Keratinocyte (primary cell): ENCODE data around the gene DEPDC1B. TPM values are rescaled to one million over a fixed set of nuclear protein-coding genes. Genes with fewer than 3 reads are reported as not detected.

Source experiments
- DNase-seq: peaks from one replicate; pipeline ENCODE4 v3.0.0-alpha.2; 2011; ENCODE audit warnings: low read depth, missing footprints, low spot score
- FAIRE-seq: peaks from 2 replicates; lab custom pipeline; 2011; peaks lifted over from hg19 to GRCh38; lab: Jason Lieb, UNC
- H2AFZ ChIP-seq: 2 replicates; pipeline ENCODE4 v1.6.0; 2012; ENCODE audit warnings: low read length, control low read depth, inconsistent platforms; ENCODE audit not compliant: control insufficient read depth
- H3K27ac ChIP-seq: 2 replicates; pipeline ENCODE4 v1.5.1; 2011; ENCODE audit warnings: low read length; ENCODE audit not compliant: control insufficient read depth, insufficient read depth
- H3K27me3 ChIP-seq: 3 replicates; pipeline ENCODE4 v1.6.0; 2011; ENCODE audit warnings: low read length; ENCODE audit not compliant: control insufficient read depth, insufficient read depth; ENCODE audit errors: extremely low read depth
- H3K36me3 ChIP-seq, 2 experiments: 2 replicates in 1 of 2; 3 replicates in 1 of 2; pipeline ENCODE4 v1.5.1; 2011; ENCODE audit warnings: low read length in 2 of 2, mild to moderate bottlenecking in 1 of 2; ENCODE audit not compliant: control insufficient read depth in 2 of 2, insufficient read depth in 2 of 2; ENCODE audit errors: extremely low read depth in 1 of 2
- H3K4me1 ChIP-seq: 3 replicates; pipeline ENCODE4 v1.5.1; 2011; ENCODE audit warnings: low read length; ENCODE audit not compliant: control insufficient read depth, insufficient read depth; ENCODE audit errors: extremely low read depth
- H3K4me2 ChIP-seq: 3 replicates; pipeline ENCODE4 v1.6.0; 2011; ENCODE audit warnings: low read depth, low read length; ENCODE audit not compliant: control insufficient read depth, insufficient read depth; ENCODE audit errors: extremely low read depth
- H3K4me3 ChIP-seq, 3 experiments: fragments of 200-600 bp in 1 of 3; sonication (generic) in 1 of 3; 2 replicates in 2 of 3; 3 replicates in 1 of 3; pipeline ENCODE4 v1.5.1; 2011 to 2016; ENCODE audit warnings: low read length in 3 of 3, mild to moderate bottlenecking in 3 of 3, control low read depth in 2 of 3, inconsistent platforms in 1 of 3, low read depth in 1 of 3, mixed read lengths in 1 of 3, mixed run types in 1 of 3, moderate library complexity in 1 of 3; ENCODE audit not compliant: control insufficient read depth in 2 of 3, insufficient read depth in 2 of 3; ENCODE audit errors: extremely low read depth in 1 of 3
- H3K79me2 ChIP-seq: 2 replicates; pipeline ENCODE4 v1.6.0; 2012; ENCODE audit warnings: low read length; ENCODE audit not compliant: control insufficient read depth, insufficient read depth
- H3K9ac ChIP-seq: 3 replicates; pipeline ENCODE4 v1.6.0; 2011; ENCODE audit warnings: low read length; ENCODE audit not compliant: control insufficient read depth, insufficient read depth; ENCODE audit errors: extremely low read depth
- H3K9me1 ChIP-seq: 3 replicates; pipeline ENCODE4 v1.6.0; 2011; ENCODE audit warnings: low read length; ENCODE audit not compliant: control insufficient read depth, insufficient read depth; ENCODE audit errors: extremely low read depth
- H3K9me3 ChIP-seq: 2 replicates; pipeline ENCODE4 v1.5.1; 2012; ENCODE audit warnings: low read depth, low read length; ENCODE audit not compliant: control insufficient read depth
- H4K20me1 ChIP-seq: 3 replicates; pipeline ENCODE4 v1.6.0; 2011; ENCODE audit warnings: low read length; ENCODE audit not compliant: control insufficient read depth, insufficient read depth; ENCODE audit errors: extremely low read depth
- EZH2 ChIP-seq: IDR thresholded peaks from one replicate; pipeline ENCODE4 v1.6.1; 2012; ENCODE audit warnings: inconsistent platforms, mild to moderate bottlenecking, low read length, moderate library complexity
- dilution Hi-C: fragments of 300-500 bp; cut with MboI; formaldehyde crosslinking; loops from one replicate; pipeline ENCODE4 v1.7.0; 2020; ENCODE audit warnings: low sequenced_read_pairs; ENCODE audit not compliant: extremely low pct_ligation_motif_present
- polyA plus RNA-seq, 5 experiments: library from polyadenylated mRNA; depleted of rRNA in 3 of 5; stranded (reverse) in 3 of 5; stranded (forward) in 1 of 5; unstranded in 1 of 5; fragments of >200 nt; gene quantifications; 1 replicate in 1 of 5; 2 replicates in 3 of 5; 3 replicates in 1 of 5; pipeline versions ENCODE4 v1.2.1 to v1.2.3, GENCODE V29; 2011 to 2012; ENCODE audit warnings: missing spikeins in 2 of 5, low read depth in 1 of 5, low replicate concordance in 1 of 5
- TF ChIP-seq, protein P1 (sequence below), 3 experiments: IDR thresholded peaks in 1 of 3; conservative IDR thresholded peaks in 1 of 3; optimal IDR thresholded peaks in 1 of 3; 2 replicates in 2 of 3; 3 replicates in 1 of 3; pipeline versions ENCODE3 to v1.5.1; 2011; ENCODE audit warnings: low read length in 3 of 3, mild to moderate bottlenecking in 3 of 3, moderate library complexity in 2 of 3, control low read depth in 1 of 3, inconsistent platforms in 1 of 3; ENCODE audit not compliant: insufficient read depth in 2 of 3; ENCODE audit errors: extremely low read depth in 1 of 3

DEPDC1B gene
- polyA plus RNA-seq, 1 donor (not counting 4 experiments of a cell fraction or from before 2014, with no cell fraction given) = 19.5 TPM

DNA sequence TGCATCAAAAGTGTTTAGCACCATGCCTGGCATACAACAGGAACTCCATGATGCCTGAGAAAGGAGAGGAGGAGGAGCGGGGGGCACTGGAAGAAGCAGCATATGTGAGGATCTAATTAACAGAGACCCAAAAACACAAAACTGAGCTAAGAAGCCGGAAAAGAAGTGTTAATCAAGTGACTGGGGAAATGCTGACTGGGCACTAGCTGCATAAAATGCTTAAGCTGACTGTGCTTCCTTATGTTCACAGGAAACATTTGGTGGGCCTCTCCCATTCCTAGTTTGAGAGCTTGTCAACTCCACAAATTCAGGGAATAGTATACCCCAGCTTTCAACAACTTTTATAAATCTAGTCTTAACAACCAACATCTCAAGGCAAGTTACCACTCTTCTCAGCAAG is 26.6 kb downstream of the DEPDC1B start:
- Histone ChIP-seq H3K36me3 (no peaks in the 10 kb centered on the region), H4K20me1 (no peaks in the 10 kb centered on the region), H3K9me1 (no peaks in the 10 kb centered on the region), H3K4me2 (no peak overlapping the region), H3K9me3 (no peaks in the 10 kb centered on the region), H3K27me3 (no peaks in the 10 kb centered on the region), H3K27ac (no peak overlapping the region), H3K4me3 (no peak overlapping the region), H3K9ac (no peak overlapping the region), H2AFZ (no peak overlapping the region), H3K79me2 (peaks cover 10% of the 10 kb centered on the region), H3K4me1 (no peaks in the 10 kb centered on the region)
- no peak for FAIRE-seq
- TF ChIP-seq, protein P1, sequence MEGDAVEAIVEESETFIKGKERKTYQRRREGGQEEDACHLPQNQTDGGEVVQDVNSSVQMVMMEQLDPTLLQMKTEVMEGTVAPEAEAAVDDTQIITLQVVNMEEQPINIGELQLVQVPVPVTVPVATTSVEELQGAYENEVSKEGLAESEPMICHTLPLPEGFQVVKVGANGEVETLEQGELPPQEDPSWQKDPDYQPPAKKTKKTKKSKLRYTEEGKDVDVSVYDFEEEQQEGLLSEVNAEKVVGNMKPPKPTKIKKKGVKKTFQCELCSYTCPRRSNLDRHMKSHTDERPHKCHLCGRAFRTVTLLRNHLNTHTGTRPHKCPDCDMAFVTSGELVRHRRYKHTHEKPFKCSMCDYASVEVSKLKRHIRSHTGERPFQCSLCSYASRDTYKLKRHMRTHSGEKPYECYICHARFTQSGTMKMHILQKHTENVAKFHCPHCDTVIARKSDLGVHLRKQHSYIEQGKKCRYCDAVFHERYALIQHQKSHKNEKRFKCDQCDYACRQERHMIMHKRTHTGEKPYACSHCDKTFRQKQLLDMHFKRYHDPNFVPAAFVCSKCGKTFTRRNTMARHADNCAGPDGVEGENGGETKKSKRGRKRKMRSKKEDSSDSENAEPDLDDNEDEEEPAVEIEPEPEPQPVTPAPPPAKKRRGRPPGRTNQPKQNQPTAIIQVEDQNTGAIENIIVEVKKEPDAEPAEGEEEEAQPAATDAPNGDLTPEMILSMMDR (optimal IDR thresholded peaks at IDR 0.05 in 1 of 3, IDR thresholded peaks at IDR 0.05 in 1 of 3, conservative IDR thresholded peaks at IDR 0.05 in 1 of 3; ENCODE audit: extremely low read depth in 1 of 3, insufficient read depth in 2 of 3, low read length in 3 of 3) = no peak
- no peak for TF ChIP-seq EZH2
- no peak for DNase-seq
- dilution Hi-C loops = no loop called here

DNA sequence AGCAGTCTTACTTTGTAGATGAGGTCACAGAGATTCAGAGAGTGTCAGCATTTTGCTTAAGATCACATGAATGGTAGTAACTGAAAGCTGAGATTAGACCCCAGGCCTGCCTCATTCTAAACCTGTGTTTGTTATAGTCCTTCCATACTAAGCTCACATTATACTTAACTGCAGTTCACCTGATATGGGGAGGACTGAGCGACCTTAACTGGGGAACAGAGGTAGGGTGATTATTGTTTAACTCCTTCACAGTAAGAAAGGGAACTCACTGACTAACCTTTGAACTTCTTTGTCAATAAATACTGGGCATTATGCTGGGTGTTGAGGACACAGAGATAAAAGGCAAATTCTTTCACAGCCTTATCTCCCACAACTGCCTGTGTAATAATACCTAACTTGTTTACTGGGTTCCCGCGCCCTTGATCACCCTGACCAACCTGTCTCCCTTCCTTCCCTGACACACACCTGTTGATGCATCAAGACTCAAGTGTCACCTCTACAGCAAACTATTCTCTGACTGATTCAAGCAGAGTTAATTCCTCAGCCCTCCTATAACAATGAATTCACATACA is 27.2 kb downstream of the DEPDC1B start:
- Histone ChIP-seq H3K4me1 (no peaks in the 10 kb centered on the region), H3K27ac (no peak overlapping the region), H3K4me3 (no peak overlapping the region), H3K9me1 (no peaks in the 10 kb centered on the region), H3K27me3 (no peaks in the 10 kb centered on the region), H3K79me2 (peaks cover 11% of the 10 kb centered on the region), H4K20me1 (no peaks in the 10 kb centered on the region), H3K9ac (no peak overlapping the region), H2AFZ (no peak overlapping the region), H3K9me3 (no peaks in the 10 kb centered on the region), H3K36me3 (no peaks in the 10 kb centered on the region), H3K4me2 (no peak overlapping the region)
- no peak for TF ChIP-seq EZH2
- TF ChIP-seq, protein P1 (optimal IDR thresholded peaks at IDR 0.05 in 1 of 3, IDR thresholded peaks at IDR 0.05 in 1 of 3, conservative IDR thresholded peaks at IDR 0.05 in 1 of 3; ENCODE audit: extremely low read depth in 1 of 3, insufficient read depth in 2 of 3, low read length in 3 of 3) = no peak
- DNase-seq (no peak), FAIRE-seq (peak; percentile 17)
- dilution Hi-C loops = no loop called here
